Measurements from ENCODE around the gene PHF21B.

DNA sequence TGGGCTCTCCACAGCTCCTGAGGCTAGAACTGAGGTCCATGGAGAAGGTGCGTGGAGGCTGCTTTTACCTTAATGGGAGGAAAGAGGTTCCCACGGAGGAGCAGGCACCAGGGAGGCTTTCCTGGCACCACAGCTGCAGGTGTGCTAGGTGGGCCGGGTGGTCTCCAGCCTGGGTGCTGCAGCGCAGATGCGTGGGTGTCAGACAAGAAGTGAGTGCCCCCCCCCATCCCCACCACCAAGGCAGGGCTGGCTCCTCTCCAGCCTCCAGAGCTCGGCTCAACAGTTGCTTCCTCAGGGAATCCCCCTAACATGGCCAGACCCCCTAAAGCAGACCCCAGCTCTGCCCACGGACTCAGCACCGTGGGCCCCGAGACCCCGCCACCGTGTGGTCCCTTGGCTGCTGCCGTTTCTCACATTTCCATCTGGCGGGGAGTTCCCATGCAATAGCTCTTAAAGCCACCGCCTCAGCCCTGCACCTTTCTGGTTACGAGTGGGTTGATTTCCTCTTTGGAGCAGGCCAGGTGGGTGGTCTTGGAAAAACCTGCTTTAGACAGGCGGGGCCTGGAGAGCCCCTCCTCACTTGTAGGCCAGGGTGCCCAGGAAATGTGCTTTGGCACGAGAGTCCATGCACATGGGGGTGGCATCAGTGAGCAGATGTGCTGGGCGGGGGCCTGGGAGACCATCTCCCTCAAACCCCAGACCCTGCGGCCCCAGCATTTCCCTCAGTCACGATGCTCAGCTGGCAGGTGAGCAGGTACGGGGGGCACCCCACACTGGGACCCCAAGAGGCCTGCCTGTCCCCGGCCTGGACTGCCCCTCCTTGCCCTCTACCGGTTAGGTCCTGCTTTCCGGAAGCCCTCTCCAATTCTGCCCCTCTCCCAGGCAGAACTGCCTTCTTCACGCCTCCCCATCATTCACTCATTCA lies 163.7 kb downstream of the PHF21B start:
- TF ChIP-seq, protein P1, sequence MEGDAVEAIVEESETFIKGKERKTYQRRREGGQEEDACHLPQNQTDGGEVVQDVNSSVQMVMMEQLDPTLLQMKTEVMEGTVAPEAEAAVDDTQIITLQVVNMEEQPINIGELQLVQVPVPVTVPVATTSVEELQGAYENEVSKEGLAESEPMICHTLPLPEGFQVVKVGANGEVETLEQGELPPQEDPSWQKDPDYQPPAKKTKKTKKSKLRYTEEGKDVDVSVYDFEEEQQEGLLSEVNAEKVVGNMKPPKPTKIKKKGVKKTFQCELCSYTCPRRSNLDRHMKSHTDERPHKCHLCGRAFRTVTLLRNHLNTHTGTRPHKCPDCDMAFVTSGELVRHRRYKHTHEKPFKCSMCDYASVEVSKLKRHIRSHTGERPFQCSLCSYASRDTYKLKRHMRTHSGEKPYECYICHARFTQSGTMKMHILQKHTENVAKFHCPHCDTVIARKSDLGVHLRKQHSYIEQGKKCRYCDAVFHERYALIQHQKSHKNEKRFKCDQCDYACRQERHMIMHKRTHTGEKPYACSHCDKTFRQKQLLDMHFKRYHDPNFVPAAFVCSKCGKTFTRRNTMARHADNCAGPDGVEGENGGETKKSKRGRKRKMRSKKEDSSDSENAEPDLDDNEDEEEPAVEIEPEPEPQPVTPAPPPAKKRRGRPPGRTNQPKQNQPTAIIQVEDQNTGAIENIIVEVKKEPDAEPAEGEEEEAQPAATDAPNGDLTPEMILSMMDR (IDR thresholded peaks at IDR 0.05) = no peak
- no peak for TF ChIP-seq POLR2A (IDR thresholded peaks at IDR 0.05)
